GM21576 (cell line): Measurements from ENCODE around the gene THEM4.
"Not testable (repeated sequence)": the region's sequence is repeated elsewhere in the genome, so short reads cannot be mapped to it uniquely, and the experiment has no call there.

ENCODE experiments used
- ATAC-seq: cut with Tn5 transposase; IDR thresholded peaks from one replicate; pipeline ENCODE4 v1.9.1; 2021; ENCODE audit warnings: mild to moderate bottlenecking, moderate library complexity; ENCODE audit not compliant: unreplicated experiment

Gene THEM4

DNA sequence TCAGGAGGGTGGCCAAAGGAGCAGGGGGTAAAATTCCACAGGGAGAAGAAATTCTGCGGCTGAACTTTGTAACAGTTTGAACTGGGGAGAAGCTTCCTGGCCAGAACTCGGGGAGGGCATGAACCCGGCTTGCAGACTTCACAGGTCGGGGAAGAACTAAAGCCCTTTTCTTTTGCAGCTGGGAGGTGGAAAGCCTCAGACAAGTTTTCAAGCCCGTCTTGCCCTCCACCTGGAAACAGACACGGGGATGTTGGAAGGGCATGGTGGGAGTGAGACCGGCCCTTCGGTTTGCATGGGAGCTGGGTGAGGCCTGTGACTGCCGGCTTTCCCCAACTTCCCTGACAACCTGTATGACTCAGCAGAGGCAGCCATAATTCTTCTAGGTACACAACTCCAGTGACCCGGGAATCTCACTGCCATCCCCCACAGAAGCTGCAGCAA lies 11.3 kb downstream of the THEM4 start:
- no peak for ATAC-seq

DNA sequence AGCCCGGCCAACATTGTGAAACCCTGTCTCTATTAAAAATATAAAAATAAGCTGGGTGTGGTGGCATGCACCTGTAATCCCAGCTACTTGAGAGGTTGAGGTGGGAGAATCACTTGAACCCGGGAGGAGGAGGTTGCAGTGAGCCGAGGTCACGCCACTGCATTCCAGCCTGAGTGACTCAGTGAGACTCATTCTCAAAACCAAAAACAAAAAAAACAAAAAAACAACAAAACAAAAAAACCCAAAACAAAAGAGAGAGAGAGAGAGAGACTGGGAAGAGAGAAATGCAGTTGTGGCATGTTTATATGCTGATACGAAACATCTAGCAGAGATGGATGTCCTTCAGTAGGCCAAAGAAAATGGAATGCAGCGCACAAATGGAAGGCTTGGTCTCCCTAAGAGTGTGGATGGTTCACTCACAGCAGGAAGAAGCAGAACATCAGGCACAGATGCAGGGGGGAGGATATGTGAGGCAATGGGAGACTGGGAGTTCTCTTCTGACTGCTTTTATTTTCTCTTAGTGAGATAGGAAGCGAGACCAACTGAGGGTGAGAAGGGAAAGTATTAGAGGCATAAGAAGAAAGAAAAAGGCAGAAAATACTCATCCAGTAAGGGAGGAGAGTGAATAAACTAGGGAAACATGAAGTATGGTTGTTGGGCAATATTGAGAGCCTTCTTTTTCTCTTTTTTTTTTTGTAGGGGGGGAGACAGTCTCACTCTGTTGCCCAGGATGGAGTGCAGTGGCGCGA lies 16.0 kb downstream of the THEM4 start:
- no peak for ATAC-seq

DNA sequence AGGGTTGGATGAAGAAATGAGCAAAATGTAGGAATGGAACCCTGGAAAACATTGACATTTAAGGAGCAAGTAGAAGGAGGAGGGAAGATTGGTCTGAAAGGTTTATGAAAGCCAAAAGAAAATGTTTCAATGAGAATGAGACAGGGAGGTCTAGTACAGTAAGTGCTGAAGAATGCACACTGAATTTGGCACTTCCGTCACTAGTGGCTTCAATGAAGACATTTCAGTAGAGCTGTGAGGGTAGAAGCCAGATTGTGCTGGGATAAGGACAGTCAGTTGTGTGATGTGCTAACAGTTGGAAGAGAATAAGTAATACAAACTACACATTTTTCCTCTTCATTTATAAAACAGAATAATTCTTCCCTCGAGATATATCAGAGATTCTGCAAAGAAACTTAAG lies 17.1 kb downstream of the THEM4 start:
- no peak for ATAC-seq

DNA sequence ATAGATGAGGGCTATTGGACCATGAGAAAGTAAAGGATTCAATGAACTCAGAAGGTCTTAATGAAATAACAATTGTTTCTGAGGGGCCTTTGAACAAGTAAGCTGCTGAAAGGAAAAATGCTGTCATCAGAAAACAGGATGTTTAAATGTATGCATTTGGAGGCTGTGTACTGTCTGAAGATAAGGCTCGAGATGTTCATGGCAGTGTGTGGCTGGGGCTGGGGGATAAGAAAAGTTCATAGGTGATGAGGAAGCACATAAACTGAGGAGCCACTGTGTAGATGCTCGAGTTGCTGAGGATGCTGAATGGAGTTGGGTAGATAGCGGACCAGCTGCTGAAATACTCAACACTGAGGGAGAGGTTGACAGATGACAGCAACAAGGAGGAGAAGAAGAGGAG lies 17.8 kb downstream of the THEM4 start:
- ATAC-seq = no peak

DNA sequence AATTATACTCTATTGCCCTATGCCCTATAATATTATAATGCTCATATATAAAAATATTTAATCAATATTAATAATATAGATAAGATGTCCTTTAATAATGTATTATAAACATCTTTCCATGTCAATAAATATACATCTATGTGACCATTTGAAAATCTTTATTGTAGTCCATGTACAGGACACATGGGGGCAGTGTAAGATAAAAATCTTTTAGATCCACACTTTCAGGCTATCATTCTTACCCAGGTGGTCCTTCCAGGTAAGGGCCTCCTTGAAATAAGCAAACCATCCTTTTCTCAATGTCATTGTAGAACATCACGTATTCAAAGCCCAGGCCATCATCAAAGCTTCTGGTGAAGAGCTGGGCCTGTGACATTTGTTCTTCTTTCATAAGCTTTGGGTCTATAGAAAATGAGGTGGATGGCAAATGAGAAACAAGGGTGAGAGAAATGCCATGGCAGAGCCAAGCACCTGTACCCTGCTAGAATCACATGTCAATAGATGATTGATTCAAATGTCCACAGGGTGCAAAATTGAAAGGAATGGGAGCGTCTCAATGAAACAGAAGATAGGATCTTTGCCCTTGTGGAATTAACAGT lies 20.2 kb downstream of the THEM4 start:
- no peak for ATAC-seq

DNA sequence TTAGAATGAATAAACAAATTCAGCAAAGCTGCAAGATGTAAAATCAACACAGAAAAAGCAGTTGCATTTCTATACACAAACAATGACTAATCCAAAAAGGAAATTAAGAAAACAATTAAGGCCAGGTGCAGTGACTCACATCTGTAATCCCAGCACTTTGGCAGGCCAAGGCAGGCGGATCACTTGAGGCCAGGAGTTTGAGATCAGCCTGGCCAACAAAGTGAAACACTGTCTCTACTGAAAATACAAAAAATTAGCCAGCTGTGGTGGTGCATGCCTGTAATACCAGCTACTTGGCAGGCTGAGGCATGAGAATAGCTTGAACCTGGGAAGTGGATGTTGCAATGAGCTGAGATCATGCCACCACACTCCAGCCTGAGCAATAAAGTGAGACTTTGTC lies 22.3 kb downstream of the THEM4 start:
- no peak for ATAC-seq

- ATAC-seq = no peak
These were observed 23.8 kb downstream of the THEM4 start for GRCh38 chr1:151885479-151885878.

DNA sequence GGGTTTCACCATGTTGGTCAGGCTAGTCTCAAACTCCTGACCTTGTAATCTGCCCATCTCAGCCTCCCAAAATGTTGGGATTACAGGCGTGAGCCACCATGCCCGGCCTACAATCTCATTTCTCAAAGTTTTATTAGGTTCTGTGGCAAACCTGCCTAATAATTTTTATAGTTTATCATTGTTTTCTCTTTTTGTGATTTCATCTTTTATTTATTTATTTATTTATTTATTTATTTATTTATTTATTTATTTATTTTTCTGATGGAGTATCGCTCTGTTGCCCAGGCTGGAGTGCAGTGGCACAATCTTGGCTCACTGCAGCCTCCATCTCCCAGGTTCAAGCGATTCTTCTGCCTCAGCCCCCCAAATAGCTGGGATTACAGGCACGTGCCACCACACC lies 24.4 kb downstream of the THEM4 start:
- ATAC-seq = not testable (repeated sequence)

- ATAC-seq = not testable (repeated sequence)
These were observed 24.9 kb downstream of the THEM4 start for GRCh38 chr1:151884445-151884844.

DNA sequence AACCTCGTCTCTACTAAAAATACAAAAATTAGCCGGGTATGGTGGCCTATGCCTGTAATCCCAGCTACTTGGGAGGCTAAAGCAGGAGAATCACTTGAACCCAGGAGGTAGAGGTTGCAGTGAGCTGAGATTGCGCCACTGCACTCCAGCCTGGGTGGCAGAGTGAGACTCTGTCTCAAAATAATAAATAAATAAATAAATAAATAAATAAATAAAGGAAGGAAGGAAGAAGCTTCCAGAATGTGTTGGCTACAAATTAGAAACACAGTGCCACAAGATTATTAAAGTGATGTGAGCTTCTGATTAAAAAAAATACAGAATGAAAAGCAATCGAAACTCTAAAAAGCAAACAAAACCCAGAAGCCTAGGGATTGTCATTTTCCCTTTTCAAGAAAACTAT lies 25.4 kb downstream of the THEM4 start:
- not testable (repeated sequence) for ATAC-seq

DNA sequence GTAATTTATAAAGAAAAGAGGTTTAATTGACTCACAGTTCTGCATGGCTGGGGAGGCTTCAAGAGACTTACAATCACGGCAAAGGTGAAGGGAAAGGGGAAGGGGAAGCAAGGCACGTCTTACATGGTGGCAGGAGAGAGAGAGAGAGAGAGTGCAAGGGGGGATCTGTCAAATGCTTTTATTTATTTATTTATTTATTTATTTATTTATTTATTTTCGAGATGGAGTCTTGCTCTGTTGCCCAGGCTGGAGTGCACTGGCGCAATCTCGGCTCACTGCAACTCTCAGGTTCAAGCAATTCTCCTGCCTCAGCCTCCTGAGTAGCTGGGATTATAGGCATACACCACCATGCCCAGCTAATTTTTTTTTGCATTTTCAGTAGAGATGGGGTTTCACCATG lies 26.4 kb downstream of the THEM4 start:
- ATAC-seq = not testable (repeated sequence)

- no peak for ATAC-seq
These were observed 26.8 kb downstream of the THEM4 start for GRCh38 chr1:151882466-151882865.

DNA sequence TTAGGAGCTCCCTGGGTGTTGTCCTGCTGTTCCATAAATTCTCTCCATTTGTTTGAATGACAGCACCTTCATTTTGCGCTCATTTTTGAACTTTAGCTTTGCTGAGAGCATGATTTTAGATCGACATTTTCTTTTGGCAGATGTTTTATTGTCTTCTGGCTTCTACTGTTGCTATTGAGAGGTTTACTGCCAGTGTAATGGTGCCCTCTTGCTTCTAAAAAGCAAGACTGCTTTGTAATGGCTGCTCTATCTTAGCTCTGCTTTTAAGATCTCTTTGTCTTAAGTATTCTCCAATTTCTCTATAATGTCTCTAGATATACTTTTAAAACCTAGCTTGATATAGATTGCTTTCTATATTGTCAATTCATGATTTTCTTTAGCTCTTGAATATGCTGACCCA lies 27.8 kb downstream of the THEM4 start:
- ATAC-seq = no peak

GRCh38 chr1:151875419-151876097 lies 33.8 kb downstream of the THEM4 start:
- no peak for ATAC-seq

GRCh38 chr1:151872776-151873175 lies 36.5 kb downstream of the THEM4 start:
- ATAC-seq = not testable (repeated sequence)

DNA sequence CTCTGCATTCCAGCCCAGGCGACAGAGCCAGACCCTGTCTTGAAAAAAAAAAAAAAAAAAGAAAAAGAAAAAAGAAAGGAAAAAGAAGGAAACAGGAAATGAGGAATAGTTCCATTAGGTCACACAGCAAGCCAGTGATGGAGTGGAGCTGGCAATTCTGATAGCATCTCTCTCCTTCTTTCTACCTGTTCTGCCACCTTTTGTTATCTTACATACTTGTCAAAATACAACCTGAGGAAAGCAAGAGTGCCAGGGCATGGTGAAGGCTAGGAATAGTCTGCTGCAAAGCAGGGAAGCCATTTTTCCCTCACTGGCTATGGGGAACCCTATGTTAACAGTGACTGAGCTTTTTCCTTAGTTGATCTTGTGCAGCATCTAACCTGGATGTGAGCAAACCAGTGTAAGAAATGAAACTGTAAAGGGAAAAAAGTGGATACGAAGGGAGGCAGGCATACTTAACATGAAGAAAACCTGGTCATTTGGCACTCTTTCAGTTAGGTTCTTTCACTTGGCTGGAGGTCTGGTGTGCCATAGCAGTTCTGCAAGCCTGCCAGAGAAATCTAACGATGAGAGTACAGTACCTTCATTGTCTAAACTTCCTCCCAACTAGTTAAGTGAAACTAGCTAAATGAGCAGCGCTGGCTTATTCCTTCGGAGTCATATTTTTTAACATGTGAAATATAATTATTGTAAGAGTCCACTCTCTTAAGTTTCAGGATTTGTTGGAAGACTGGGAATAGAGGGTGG lies 37.9 kb downstream of the THEM4 start:
- no peak for ATAC-seq

DNA sequence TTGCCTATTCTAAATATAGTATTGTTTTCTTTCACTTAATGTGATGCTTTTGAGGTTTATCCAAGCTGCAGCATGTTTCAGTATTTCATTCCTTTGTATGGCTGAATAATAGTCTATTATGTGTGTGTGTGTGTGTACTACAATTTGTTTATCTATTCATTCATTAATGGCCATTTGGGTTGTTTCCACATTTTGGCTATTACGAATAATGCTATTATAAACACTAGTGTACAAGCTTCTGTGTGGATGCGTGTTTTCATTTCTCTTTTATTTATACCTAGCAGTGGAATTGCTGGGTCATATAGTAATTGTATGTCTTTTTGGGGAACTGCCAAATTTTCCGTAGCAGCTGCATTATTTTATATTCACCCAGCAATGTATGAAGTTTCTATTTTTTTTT lies 40.8 kb downstream of the THEM4 start:
- ATAC-seq = no peak

DNA sequence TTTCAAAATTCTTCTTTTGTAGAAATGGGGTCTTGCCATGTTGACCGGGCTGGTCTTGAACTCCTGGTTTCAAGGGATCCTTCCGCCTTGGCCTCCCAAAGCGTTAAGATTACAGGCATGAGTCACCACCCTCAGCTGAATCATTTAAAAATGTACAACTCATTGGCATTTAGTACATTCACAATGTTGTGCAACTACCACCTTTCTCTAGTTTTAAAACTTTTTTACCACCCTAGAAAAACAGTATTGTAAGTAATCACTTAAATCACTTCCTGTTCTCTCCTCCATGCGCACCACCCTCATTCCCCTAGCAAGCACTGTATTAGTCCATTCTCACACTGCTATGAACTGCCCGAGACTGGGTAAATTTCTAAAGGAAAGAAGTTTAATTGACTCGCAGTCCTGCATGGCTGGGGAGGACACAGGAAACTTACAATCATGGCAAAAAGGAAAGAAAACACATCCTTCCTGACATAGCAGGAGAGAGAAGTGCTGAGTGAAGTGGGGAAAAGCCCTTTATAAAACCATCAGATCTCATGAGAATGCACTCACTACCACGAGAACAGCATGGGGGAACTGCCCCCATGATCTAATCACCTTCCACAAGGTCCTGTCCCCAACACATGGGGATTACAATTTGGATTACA lies 41.4 kb downstream of the THEM4 start:
- no peak for ATAC-seq

DNA sequence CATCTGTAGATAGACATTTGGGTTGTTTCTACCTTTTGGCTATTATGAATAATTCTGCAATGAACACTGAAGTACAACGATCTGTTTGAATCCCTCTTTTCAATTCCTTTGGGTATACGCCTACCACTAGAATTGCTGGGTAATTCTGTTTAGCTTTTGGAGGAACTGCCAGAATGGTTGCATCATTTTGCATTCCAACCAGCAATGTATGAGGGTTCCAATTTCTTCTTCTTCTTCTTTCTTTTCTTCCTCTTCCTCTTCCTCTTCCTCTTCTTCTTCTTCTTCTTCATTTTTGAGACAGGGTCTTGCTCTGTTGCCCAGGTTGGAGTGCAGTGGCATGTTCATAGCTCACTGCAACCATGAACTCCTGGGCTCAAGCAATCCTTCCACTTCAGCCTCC lies 42.0 kb downstream of the THEM4 start:
- no peak for ATAC-seq

GRCh38 chr1:151864411-151864810 lies 44.9 kb downstream of the THEM4 start:
- ATAC-seq = no peak

DNA sequence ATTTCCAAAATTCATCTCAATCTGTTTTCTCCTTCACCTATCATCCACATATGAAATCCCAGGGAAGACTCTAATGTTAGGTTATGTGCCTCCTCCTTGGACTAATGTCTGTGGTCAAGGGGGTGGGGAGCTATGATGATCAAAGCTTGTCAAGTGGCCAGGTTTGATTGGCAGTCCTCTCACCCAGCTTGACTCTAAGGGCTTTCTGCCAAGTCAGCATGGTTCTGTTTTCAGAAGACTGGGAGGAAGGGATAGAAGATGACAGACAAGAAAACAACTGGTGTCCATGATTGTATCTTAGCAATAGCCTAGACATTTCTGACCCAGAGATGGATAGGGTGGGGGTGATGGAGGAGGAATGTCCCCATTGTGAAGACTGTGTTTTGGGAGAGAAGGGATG lies 46.7 kb downstream of the THEM4 start:
- no peak for ATAC-seq
